ENCODE data around the gene TRPM2.

The TRPM2 gene

GRCh38 chr21:44312716-44313115 is 40.7 kb upstream of the TRPM2 start:
- TF ChIP-seq CTCF (conservative IDR thresholded peaks at IDR 0.05), result no peak
- TF ChIP-seq ZFX (IDR thresholded peaks at IDR 0.05), result no peak
- no peak overlapping the region for H3K27ac ChIP-seq

DNA sequence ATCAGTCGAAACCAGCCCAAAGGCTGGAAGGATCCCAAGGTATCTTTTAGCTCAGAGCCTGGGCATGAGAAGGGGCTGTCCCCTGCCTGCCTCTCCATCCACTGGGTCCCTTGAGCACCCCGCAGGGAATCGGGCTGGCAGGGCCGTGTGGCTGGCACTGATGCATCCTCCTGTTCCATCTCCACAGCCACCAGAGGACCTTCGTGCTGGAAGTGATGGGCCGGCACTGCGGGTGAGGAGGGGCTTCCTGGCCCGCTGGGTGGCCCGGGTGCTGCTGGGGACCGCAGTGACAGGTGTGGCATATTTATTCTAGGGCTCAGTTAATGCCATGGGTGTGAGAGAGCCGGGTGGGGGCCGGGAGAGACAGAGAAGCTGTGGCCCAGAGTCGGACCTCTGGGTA is 40.0 kb upstream of the TRPM2 start:
- no peak overlapping the region for H3K27ac ChIP-seq
- TF ChIP-seq ZFX (IDR thresholded peaks at IDR 0.05) (no peak), CTCF (conservative IDR thresholded peaks at IDR 0.05) (no peak)

DNA sequence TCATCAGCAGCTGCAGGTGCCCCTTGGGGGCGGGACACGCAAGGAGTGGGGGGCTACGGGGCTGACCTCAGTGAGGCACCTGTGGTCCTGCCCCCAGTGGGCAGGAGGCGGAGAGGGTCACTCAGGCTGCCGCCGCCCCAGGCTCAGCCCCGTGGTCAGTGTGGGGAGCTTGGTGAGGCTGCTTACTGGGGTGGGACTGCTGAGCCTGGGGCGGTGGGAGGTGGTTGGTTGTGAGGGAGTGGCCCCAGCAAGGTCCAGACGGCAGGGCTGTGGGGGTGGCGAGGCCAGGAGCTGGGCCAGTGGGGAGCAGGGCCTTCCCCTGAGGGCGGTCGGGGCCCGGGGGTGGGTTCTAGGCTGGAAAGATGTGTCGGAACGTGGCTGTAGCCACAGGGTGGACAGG is 39.3 kb upstream of the TRPM2 start:
- TF ChIP-seq CTCF (conservative IDR thresholded peaks at IDR 0.05) (no peak), ZFX (IDR thresholded peaks at IDR 0.05) (no peak)
- H3K27ac ChIP-seq, result no peak overlapping the region

DNA sequence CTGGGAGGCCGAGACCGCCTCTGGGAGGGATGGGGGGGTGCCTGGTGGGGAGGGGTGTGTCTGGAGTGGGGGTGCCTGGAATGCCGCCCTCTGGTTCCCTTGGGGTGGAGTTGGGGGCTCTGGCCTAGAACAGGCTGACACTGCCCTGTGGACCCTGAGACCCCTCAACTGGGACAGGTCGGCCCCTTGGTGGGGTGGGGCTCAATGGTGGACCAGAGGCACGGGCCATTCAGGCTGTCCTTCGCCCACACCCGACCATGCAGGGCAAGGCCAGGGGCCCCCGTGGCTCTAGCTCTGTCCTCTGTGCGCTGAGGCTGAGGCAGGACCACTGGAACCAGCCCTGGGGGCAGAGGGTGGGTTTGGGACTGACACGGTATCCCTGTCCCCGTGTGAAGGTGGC is 38.9 kb upstream of the TRPM2 start:
- no peak overlapping the region for H3K27ac ChIP-seq
- no peak for TF ChIP-seq CTCF (conservative IDR thresholded peaks at IDR 0.05)
- no peak for TF ChIP-seq ZFX (IDR thresholded peaks at IDR 0.05)

GRCh38 chr21:44315691-44316203 is 37.7 kb upstream of the TRPM2 start:
- TF ChIP-seq ZFX (IDR thresholded peaks at IDR 0.05), result no peak
- no peak for TF ChIP-seq CTCF (conservative IDR thresholded peaks at IDR 0.05)
- no peak overlapping the region for H3K27ac ChIP-seq

DNA sequence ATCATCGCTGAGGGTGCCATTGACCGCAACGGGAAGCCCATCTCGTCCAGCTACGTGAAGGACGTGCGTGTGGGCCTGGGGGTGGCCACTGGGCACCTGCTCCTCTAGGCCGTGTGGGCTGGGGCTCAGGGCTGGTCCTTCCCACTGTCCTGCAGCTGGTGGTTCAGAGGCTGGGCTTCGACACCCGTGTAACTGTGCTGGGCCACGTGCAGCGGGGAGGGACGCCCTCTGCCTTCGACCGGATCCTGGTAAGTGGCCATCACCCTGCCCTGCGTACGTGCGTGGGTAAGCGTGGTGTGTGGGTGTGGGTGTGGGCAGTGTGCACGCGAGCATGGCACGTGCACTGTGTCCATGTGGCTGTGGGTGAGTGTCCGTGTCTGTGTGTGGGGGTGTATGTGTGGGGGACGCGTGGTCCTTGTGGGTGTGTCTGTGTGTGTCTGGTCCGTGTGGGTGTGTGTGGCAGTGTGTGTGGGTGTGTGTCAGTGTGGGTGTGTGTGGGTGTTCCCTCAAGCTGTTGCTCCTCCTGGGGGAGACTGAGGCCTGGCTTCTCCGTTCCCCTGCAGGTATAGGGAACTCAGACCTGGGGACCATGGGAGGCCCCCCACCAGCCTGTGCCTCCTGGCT is 37.0 kb upstream of the TRPM2 start:
- TF ChIP-seq CTCF (conservative IDR thresholded peaks at IDR 0.05) (no peak), ZFX (IDR thresholded peaks at IDR 0.05) (no peak)
- H3K27ac ChIP-seq, result no peak overlapping the region

- H3K27ac ChIP-seq, result no peak overlapping the region
- TF ChIP-seq ZFX (IDR thresholded peaks at IDR 0.05) (no peak), CTCF (conservative IDR thresholded peaks at IDR 0.05) (no peak)
These were observed 36.1 kb upstream of the TRPM2 start for GRCh38 chr21:44317241-44317782.

Data from C4-2B (cell line).